HG02973 (cell line): Measurements from ENCODE around the gene USP20.

ENCODE experiments used
- ATAC-seq: cut with Tn5 transposase; IDR thresholded peaks from one replicate; pipeline ENCODE4 v1.9.1; 2021; ENCODE audit warnings: moderate library complexity; ENCODE audit not compliant: unreplicated experiment

The USP20 gene

DNA sequence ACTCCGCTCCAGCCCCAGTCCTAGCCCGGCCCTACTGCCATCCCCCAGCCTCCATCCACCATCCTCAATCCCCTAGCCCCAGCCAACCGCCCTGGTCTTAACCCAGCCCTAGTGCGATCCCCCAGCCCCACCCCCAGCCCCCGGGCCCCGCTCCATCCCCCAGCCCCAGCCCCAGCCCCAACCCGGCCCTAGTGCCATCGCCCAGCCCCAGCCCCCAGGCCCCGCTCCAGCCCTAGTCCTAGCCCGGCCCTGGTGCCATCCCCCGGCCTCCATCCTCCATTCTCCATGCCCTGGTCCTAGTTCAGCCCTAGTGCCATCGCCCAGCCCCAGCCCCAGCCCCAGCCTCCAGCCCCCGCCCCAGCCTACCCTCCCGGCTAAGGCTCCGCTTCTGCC, 11.7 kb upstream of the USP20 start:
- peak; percentile 7 for ATAC-seq

DNA sequence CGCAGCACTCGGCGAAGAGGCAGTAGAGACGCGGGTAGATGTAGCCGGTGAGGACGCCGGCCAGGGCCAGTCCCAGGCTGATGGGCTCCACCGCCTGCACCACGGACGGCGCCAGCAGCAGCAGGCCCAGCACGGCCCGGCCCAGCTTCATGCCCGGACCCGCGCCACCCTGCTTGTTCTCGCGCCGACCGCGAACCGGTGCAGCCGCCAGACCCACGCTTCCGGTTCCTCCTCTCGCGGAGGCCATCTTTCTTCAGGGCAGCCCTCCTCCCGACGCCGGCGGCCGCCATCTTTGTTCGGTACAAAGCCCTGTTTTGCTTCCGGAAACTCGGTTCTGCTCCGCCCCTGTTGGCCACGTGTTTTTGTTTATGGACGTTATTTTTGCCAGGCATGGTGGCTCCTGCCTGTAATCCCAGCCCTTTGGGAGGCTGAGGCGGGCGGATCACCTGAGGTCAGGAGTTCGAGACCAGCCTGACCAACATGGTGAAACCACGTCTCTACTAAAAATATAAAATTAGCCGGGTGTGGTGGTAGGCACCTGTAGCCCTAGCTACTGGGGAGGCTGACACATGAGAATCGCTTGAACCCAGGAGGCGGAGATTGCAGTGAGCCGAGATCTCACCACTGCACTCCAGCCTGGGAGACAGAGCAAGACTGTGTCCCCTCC, 11.2 kb upstream of the USP20 start, which contains the start of gene TOR1A:
Gene TOR1A, minus strand, starts transcription at position 202 of the 667 bp plus-strand sequence. Its CDS starts 51 bp downstream, at position 151.
- ATAC-seq = peak; percentile 87

DNA sequence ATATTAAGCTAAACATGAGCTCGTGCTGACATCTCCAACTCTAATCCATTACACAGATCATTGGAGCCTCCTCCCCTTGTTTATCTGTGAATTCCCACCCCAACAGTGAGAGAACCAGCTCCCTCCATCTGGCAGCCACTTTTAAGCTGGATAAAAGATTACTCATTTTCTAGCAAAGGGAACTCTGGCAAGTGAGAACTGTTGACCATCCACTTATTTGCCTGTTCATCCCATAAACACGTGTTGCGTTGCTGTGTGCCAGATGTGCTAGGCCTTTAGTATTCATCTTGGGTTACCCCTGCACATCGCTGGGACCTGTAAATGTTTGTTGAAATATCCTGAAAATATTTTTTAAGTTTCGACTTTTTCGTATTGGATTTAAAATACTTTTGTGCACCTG, 8.9 kb upstream of the USP20 start:
- ATAC-seq = no peak

GRCh38 chr9:129826759-129827158, 8.5 kb upstream of the USP20 start:
- ATAC-seq = no peak

DNA sequence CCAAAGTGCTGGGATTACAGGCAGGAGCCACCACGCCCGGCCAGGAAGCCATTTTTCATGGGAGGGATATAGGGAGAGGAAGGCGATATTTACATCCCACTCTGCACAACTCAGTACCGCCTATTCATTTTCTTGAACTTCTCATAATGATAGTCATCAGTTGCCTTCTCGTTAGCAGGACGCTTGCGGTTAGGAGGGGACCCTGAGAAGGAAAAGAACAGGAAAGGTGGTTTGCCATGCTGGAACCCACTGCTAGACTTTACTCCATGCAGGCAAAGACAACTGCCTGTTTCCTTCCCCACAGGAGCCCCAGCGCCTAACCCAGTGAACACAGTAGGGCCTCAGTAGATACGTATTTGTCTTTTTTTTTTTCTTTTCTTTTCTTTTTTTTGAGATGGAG, 7.2 kb upstream of the USP20 start:
- ATAC-seq = no peak

DNA sequence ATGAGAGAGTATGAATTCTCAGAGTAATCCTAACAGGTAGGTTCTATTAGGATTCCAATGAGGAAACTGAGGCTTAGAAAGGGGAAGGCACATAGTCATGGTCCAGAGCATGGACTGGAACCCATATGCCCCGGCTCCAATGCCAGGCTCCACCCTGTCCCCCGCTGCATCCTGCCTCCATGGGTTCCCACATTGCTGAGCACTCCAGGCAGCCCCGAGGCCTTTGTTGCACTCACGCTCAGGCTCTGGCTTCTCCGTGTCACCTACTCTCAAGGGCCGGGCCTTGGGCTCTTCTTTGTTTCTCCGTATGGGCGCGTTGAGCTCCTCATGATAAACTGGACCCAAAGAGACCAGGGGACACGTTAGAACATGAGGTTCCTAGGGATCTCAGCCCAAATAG, 6.3 kb upstream of the USP20 start:
- ATAC-seq = no peak

DNA sequence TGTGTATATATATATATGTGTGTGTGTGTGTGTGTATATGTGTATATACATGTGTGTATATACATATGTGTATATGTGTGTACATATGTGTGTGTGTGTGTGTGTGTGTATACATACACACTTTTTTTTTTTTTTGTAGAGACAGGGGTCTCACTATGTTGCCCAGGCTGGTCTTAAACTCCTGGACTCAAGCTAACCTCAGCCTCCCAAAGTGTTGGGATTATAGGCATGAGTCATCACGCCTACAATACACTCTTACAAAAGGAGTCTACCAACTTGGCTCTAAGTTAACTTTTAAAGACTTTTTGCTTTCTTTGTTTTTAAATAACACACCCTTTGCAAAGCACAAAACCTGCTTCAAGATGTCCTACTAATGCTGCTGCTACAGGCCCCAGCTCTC, 2.3 kb upstream of the USP20 start:
- ATAC-seq = no peak

- no peak for ATAC-seq
Measured at GRCh38 chr9:129834489-129835127, 650 bp upstream of the USP20 start.

GRCh38 chr9:129835860-129836223, 584 bp downstream of the USP20 start:
- ATAC-seq = peak; percentile 3

DNA sequence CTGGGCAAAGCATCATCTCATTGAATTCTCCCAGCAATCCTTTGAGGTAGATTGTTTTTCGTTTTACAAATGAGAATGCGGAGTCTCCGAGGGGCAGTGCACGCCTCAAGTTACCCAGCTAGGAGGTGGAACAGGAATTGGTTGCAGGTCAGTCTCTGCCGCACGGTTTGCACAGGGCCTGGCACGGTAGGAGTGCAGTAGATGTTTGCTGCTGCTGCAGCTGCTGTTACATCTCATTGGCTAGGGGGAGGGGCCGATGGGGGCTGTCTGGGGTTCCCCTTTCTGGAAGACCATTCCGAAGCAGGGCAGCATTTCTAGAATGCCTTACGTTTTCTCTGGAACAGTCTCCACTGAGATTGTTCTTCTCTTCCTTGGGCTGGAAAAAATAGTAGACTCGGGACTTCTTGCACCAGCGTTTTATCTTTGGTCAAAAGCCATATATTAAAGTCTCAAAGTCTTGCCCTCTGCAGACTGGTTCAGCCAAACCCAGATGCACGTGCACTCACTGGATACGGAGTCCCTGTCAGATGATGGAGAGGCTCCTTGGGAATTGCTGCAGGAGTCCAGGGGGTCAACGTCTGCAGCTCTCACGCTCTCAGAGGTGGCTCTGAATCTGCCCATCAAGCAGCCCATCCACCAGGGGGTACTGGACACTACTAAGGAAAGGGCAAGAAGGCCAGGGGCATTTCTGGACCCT, 1.2 kb downstream of the USP20 start:
- no peak for ATAC-seq

DNA sequence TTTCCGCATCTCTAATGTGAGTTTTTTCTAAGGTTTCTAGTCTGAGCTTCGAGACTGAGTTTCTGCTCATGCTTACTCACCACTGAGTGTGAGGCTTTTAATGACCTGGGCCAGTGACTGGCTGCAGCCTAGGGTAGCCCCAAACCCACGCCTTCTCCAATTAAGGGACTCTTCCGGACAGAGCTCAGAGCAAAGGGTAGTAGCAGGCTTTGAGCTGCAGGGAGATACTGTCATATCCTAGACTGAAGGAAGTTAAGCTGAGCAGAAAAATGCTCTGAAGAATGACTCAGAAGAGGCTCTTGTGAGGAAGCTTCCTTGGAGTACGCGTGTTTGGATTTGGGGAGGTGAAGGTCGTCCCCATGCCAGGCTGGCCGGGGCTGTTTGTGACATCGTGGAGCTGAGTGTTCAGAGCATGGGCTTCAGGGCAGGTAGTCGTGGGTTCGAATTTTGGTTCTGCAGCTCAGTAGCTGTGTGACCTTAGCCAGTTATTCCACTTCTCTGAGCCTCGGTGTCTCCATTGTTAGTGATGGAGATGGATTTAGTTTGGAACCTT, 3.5 kb downstream of the USP20 start:
- ATAC-seq = no peak

DNA sequence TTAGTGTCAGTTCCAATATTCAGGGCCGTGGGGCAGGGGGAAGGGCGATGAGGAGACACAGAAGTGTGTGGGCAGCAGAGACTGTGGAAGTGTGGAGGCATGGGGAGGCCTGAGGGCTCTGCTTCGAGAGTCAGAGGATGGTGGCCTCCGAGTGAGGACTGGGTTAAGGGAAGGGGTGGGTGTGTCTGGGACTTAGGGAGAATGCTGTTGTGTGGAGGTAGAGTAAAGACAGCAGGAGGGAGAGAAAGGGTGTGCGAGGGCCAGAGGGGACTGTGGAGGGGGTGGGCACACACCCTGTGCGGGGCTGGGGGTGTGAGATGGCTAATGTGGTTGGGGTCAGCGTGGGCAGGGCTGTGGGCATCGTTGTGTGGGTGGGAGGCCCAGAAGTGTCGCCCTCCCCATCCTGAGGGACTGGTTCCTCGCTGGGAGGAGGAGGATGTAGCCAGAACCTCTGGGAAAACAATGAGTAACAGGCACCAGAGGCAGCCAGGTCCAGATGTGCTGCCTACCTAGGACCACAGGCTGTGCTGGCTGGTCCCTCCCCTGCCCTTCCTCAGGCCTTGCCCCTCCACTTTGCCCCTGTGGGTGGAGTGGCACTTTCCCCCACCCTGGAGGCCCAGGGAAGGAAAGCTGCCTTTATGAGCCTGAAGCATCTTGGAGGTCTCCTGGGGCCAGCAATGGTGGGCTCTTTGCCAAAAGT, 4.2 kb downstream of the USP20 start:
- no peak for ATAC-seq

DNA sequence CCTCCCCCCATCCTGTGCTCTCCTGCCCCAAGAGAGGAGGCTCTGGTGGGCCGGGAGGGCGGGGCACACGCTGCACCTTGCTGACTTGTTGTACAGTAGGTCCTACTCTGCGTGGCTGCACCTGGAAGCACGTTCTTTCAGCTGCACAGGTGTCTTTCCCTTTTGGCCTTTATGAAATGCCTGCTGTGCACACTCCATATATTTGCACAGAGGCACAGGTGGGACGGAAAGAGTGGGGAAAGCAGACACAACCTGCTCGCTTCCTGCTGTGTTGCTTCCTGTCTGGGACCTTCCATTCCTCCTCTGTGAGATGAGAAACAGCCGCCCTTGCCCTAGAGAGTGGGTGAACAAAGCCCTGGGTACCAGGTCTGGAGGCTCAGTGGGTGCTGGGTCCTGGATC, 4.8 kb downstream of the USP20 start:
- ATAC-seq = no peak

GRCh38 chr9:129841071-129841470, 5.8 kb downstream of the USP20 start:
- ATAC-seq = no peak

DNA sequence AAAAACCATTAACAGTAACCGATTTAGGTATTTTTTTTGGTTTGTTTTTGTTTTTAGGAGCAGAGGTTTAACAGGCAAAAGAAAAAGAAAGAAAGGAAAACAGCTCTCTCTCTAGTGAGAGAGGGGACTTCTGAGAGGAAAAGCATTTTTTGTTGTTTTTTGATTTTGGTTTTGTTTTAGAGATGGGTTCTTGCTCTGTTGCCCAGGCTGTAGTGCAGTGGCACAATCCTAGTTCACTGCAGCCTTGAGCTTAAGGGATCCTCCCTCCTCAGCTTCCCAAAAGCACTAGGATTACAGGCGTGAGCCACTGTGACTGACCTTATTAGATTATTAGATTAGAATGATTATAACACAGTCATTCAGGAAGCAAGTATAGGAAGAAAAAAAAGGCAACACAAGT, 10.1 kb downstream of the USP20 start:
- no peak for ATAC-seq

DNA sequence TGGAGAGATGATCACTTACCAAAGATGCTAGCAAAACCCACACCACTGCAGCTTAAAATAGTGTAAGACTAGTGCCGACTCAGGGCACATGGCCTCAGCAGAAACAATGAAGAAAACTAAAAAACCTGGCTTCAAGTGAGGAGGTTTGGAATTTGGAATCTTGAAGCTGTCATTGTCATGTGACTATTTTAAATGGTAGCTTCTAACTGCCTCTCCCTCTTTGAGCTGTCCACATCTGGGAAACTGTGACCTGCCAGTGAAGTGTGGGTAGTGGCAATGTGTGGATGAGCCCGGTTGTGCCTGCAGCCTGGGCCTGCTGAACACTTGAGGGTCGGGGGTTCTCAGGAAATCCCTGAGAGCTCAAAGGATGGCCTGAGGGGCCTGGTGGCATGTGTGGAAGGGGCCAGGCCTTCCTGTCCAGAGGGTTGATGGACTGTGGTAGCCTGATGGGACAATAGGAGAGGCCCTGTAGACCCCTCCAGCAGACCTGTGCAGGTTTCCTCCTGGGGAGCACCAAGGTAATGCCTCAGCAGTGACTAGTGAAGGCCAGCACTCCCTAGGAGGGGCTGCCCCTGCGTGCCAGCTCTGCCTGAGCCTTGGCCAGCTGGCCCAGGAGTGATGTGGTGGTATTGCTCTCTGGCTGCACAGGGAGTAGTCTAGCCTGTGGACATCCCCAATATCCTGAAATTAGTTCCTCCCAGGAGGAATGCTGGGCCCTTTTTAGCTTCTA, 13.6 kb downstream of the USP20 start:
- ATAC-seq = no peak

DNA sequence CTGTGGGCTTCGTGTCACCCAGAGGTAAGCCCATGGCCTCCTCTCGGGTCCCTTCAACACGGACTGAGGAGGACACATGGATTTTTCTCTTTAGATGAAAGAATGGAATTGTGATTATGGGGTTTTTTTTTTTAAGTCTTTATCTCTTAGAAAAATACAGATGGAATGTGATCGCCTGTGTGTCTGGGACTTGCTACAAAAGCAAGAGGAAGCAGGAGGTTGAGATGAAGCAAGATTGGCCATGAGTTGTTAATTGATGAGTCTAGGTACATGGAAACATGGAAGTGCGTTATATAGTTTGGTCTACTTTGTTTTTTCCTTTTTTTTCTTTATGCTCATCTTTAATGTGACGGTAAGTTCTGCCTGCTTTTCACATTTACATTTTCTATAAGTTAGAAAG, 14.6 kb downstream of the USP20 start:
- no peak for ATAC-seq

GRCh38 chr9:129850821-129851550, 15.7 kb downstream of the USP20 start:
- ATAC-seq = no peak

GRCh38 chr9:129851821-129852220, 16.6 kb downstream of the USP20 start:
- ATAC-seq = no peak

GRCh38 chr9:129852579-129852978, 17.3 kb downstream of the USP20 start:
- ATAC-seq = no peak
